Upper lobe of right lung (tissue), 1 donor: ENCODE data around the gene ENOX1. TPM values are rescaled to one million over a fixed set of nuclear protein-coding genes. Genes with fewer than 3 reads are reported as not detected.

Source experiments
- ATAC-seq: fragments of 200-7000 bp; cut with Tn5 transposase; one replicate; pipeline ENCODE4 v1.9.1; 2020; ENCODE audit warnings: mild to moderate bottlenecking, moderate library complexity
- DNase-seq: peaks from one replicate; pipeline ENCODE4 v3.0.0-alpha.2; 2020
- H3K27ac ChIP-seq: fragments of 200-600 bp; one replicate; pipeline ENCODE4 v1.8.0; 2022
- H3K27me3 ChIP-seq: fragments of 200-600 bp; one replicate; pipeline ENCODE4 v1.8.0; 2022; ENCODE audit warnings: mild to moderate bottlenecking
- H3K36me3 ChIP-seq: fragments of 200-600 bp; one replicate; pipeline ENCODE4 v1.8.0; 2022
- H3K4me1 ChIP-seq: fragments of 200-600 bp; one replicate; pipeline ENCODE4 v1.8.0; 2022
- H3K4me3 ChIP-seq: fragments of 200-600 bp; one replicate; pipeline ENCODE4 v1.8.0; 2022; ENCODE audit warnings: mild to moderate bottlenecking
- H3K9me3 ChIP-seq: fragments of 200-600 bp; one replicate; pipeline ENCODE4 v1.8.0; 2022
- CTCF ChIP-seq: fragments of 200-600 bp; IDR thresholded peaks from one replicate; pipeline ENCODE4 v1.8.0; 2022; ENCODE audit warnings: antibody characterized with exemption
- intact Hi-C: fragments of 100-400 bp; cut with DNase I; formaldehyde crosslinking; loops from one replicate; pipeline ENCODE4 v1.11.0; 2022
- total RNA-seq: library from RNA; stranded (reverse); fragmentation: NEBNext Ultra II Directional; extraction: Animal tissue kit (Norgen Biotek cat#: 25700); gene quantifications from one replicate; pipeline ENCODE4 v1.2.1, GENCODE V29; 2021
- donor health status: DM: no; HTN: yes; CAD: no; lungs with severe emphysema.

ENOX1 gene
- total RNA-seq, 1 donor from 2014 or later = 0.69 TPM

GRCh38 chr13:43744261-43745031 lies 42.3 kb downstream of the ENOX1 start:
- intact Hi-C loops = no loop called here
- no peak for TF ChIP-seq CTCF
- no peak for DNase-seq

GRCh38 chr13:43742911-43743310 lies 43.9 kb downstream of the ENOX1 start:
- Histone ChIP-seq H3K4me1 (no peaks in the 10 kb centered on the region), H3K27ac (no peak overlapping the region), H3K36me3 (no peaks in the 10 kb centered on the region), H3K9me3 (no peaks in the 10 kb centered on the region), H3K4me3 (no peak overlapping the region), H3K27me3 (no peaks in the 10 kb centered on the region)
- ATAC-seq (no peak), DNase-seq (no peak)
- intact Hi-C loops = no loop called here
- TF ChIP-seq CTCF = no peak

More at GRCh38 chr13:43744261-43745031, 42.3 kb downstream of the ENOX1 start:
- H3K4me1 ChIP-seq = no peaks in the 10 kb centered on the region
- H3K27ac ChIP-seq = no peak overlapping the region
- H3K9me3 ChIP-seq = no peaks in the 10 kb centered on the region
- no peak overlapping the region for H3K4me3 ChIP-seq
- ATAC-seq = no peak
- H3K36me3 ChIP-seq = no peaks in the 10 kb centered on the region
- no peaks in the 10 kb centered on the region for H3K27me3 ChIP-seq

- ATAC-seq = no peak
- intact Hi-C loops = no loop called here
Observed at GRCh38 chr13:43737392-43737923, 49.3 kb downstream of the ENOX1 start.

GRCh38 chr13:43732726-43733125 lies 54.0 kb downstream of the ENOX1 start:
- Histone ChIP-seq H3K27ac (no peak overlapping the region), H3K36me3 (no peaks in the 10 kb centered on the region), H3K4me1 (no peaks in the 10 kb centered on the region), H3K4me3 (no peak overlapping the region), H3K27me3 (no peaks in the 10 kb centered on the region), H3K9me3 (no peaks in the 10 kb centered on the region)
- intact Hi-C loops = no loop called here
- no peak for ATAC-seq
- TF ChIP-seq CTCF = no peak
- DNase-seq = no peak

More at GRCh38 chr13:43737392-43737923, 49.3 kb downstream of the ENOX1 start:
- no peak overlapping the region for H3K27ac ChIP-seq
- H3K9me3 ChIP-seq = no peaks in the 10 kb centered on the region
- H3K4me3 ChIP-seq = no peak overlapping the region
- H3K36me3 ChIP-seq = no peaks in the 10 kb centered on the region
- H3K27me3 ChIP-seq = no peaks in the 10 kb centered on the region
- H3K4me1 ChIP-seq = no peaks in the 10 kb centered on the region
- TF ChIP-seq CTCF = no peak
- no peak for DNase-seq

- Histone ChIP-seq H3K4me1 (no peaks in the 10 kb centered on the region), H3K4me3 (no peak overlapping the region), H3K36me3 (no peaks in the 10 kb centered on the region), H3K27me3 (no peaks in the 10 kb centered on the region), H3K27ac (no peak overlapping the region), H3K9me3 (no peaks in the 10 kb centered on the region)
- ATAC-seq (no peak), DNase-seq (no peak)
- TF ChIP-seq CTCF = no peak
- intact Hi-C loops = no loop called here
Observed at GRCh38 chr13:43731296-43731695, 55.5 kb downstream of the ENOX1 start.
